Measurements from ENCODE around the gene ARIH1.

ARIH1 gene

GRCh38 chr15:72540606-72541237, 66.6 kb downstream of the ARIH1 start:
- TF ChIP-seq ZFX (IDR thresholded peaks at IDR 0.05) (no peak), CTCF (conservative IDR thresholded peaks at IDR 0.05) (no peak)

GRCh38 chr15:72541674-72542073, 67.5 kb downstream of the ARIH1 start:
- TF ChIP-seq ZFX (IDR thresholded peaks at IDR 0.05), result no peak
- H3K27ac ChIP-seq, result no peak overlapping the region

More at GRCh38 chr15:72540606-72541237, 66.6 kb downstream of the ARIH1 start:
- H3K27ac ChIP-seq, result no peak overlapping the region

- TF ChIP-seq CTCF (conservative IDR thresholded peaks at IDR 0.05) (no peak), ZFX (IDR thresholded peaks at IDR 0.05) (no peak)
- H3K27ac ChIP-seq, result no peak overlapping the region
These were observed 71.0 kb downstream of the ARIH1 start for GRCh38 chr15:72545156-72545555.

GRCh38 chr15:72554471-72555425, 80.6 kb downstream of the ARIH1 start:
- no peak overlapping the region for H3K27ac ChIP-seq
- TF ChIP-seq CTCF (conservative IDR thresholded peaks at IDR 0.05) (no peak), ZFX (IDR thresholded peaks at IDR 0.05) (no peak)

- TF ChIP-seq CTCF (conservative IDR thresholded peaks at IDR 0.05), result no peak
- TF ChIP-seq ZFX (IDR thresholded peaks at IDR 0.05), result no peak
These were observed 85.7 kb downstream of the ARIH1 start for GRCh38 chr15:72559781-72560180.

GRCh38 chr15:72560458-72560857, 86.3 kb downstream of the ARIH1 start:
- TF ChIP-seq CTCF (conservative IDR thresholded peaks at IDR 0.05), result no peak

More at GRCh38 chr15:72559781-72560180, 85.7 kb downstream of the ARIH1 start:
- no peak overlapping the region for H3K27ac ChIP-seq

GRCh38 chr15:72562386-72562785, 88.3 kb downstream of the ARIH1 start:
- TF ChIP-seq CTCF (conservative IDR thresholded peaks at IDR 0.05) (no peak), ZFX (IDR thresholded peaks at IDR 0.05) (no peak)
- H3K27ac ChIP-seq, result no peak overlapping the region

More at GRCh38 chr15:72560458-72560857, 86.3 kb downstream of the ARIH1 start:
- H3K27ac ChIP-seq, result no peak overlapping the region

Data from C4-2B (cell line).